ENCODE measurements around the gene ABCA6. TPM values are rescaled to one million over a fixed set of nuclear protein-coding genes. Genes with fewer than 3 reads are reported as not detected.

Gene ABCA6
- total and polyA plus RNA-seq, 9 of the 15 experiments (the other 6 are each of a cell fraction or from before 2014, with no cell fraction given), result 0.06 to 0.73 (median 0.15) TPM

- H3K36me3 ChIP-seq (ENCODE audit: control insufficient read depth, insufficient read depth, low read length), result no peaks in the 10 kb centered on the region
- no peaks in the 10 kb centered on the region for H3K9me1 ChIP-seq (ENCODE audit: control insufficient read depth, insufficient read depth, low read length)
- no peaks in the 10 kb centered on the region for H3K27me3 ChIP-seq (ENCODE audit: control insufficient read depth in 2 of 2, insufficient read depth in 2 of 2, low read length in 2 of 2)
- ChIA-PET POLR2A (no interaction called here), CTCF (ENCODE audit: low intra/inter-chr PET ratio) (no interaction called here)
- H3K4me1 ChIP-seq (replicated peaks in 1 of 2; ENCODE audit: control insufficient read depth in 2 of 2, insufficient read depth in 2 of 2, low read length in 2 of 2), result no peaks in the 10 kb centered on the region
- no peak for FAIRE-seq
- no peaks in the 10 kb centered on the region for H3K9me3 ChIP-seq (replicated peaks; ENCODE audit: control insufficient read depth, insufficient read depth, low read depth, low read length)
- H3K9ac ChIP-seq (ENCODE audit: insufficient read depth in 1 of 2, low read depth in 2 of 2, low read length in 2 of 2), result no peak overlapping the region
- no peak overlapping the region for H3K27ac ChIP-seq (ENCODE audit: extremely low read depth, low read depth, low read length)
- no peak for ATAC-seq
- no peaks in the 10 kb centered on the region for H3K79me2 ChIP-seq (ENCODE audit: control insufficient read depth, insufficient read depth, low read length)
- no peaks in the 10 kb centered on the region for H4K20me1 ChIP-seq (replicated peaks; ENCODE audit: control insufficient read depth, insufficient read depth, low read length)
- WGBS (ENCODE audit: insufficient coverage, low coverage, missing lambda C conversion rate), result 58% methylated on average over 6 of the region's 6 CpGs
- BruUV-seq (replicated peaks), result no TSS peak
- no peak for DNase-seq (ENCODE audit: extremely low read depth in 1 of 4, low spot score in 3 of 4)
- in situ Hi-C loops (cut with MboI), result no loop called here
- intact Hi-C loops (cut with micrococcal nuclease), result no loop called here
- H2AFZ ChIP-seq (ENCODE audit: low read depth, low read length), result no peak overlapping the region
- TF ChIP-seq CBX3 (IDR thresholded peaks at IDR 0.05; ENCODE audit: borderline replicate concordance in 1 of 2, low read length in 2 of 2), result no peak
- no peak for TF ChIP-seq ZNF165 (CRISPR knock-in tag; IDR thresholded peaks at IDR 0.05; ENCODE audit: borderline replicate concordance)
- no peak for TF ChIP-seq MBD2 (IDR thresholded peaks at IDR 0.05; ENCODE audit: borderline replicate concordance, low read depth)
- no peak for TF ChIP-seq ARID2 (IDR thresholded peaks at IDR 0.05)
- TF ChIP-seq ZBED1 (IDR thresholded peaks at IDR 0.05), result no peak
- TF ChIP-seq ZNF134 (CRISPR knock-in tag; conservative IDR thresholded peaks at IDR 0.05), result no peak
- no peak for TF ChIP-seq TFAM (CRISPR knock-in tag; conservative IDR thresholded peaks at IDR 0.05)
- no peak for TF ChIP-seq PHB2 (IDR thresholded peaks at IDR 0.05; ENCODE audit: low read depth)
- no peak for TF ChIP-seq CREB3 (tag; conservative IDR thresholded peaks at IDR 0.05; ENCODE audit: low read depth)
- TF ChIP-seq ELF2 (CRISPR knock-in tag; IDR thresholded peaks at IDR 0.05), result no peak
- no peak for TF ChIP-seq HMG20A (CRISPR knock-in tag; conservative IDR thresholded peaks at IDR 0.05)
- no peak for TF ChIP-seq ZNF3 (CRISPR knock-in tag; IDR thresholded peaks at IDR 0.05)
- no peak for TF ChIP-seq MLLT1 (IDR thresholded peaks at IDR 0.05)
- H3K4me3 ChIP-seq, result no peak overlapping the region
- H3K4me2 ChIP-seq (ENCODE audit: insufficient read depth, low read length), result no peak overlapping the region
Observed at GRCh38 chr17:69130627-69131296, 10.9 kb downstream of the ABCA6 start.

Data from K562 (cell line).